ENCODE measurements around the gene MMP10.

Gene MMP10

DNA sequence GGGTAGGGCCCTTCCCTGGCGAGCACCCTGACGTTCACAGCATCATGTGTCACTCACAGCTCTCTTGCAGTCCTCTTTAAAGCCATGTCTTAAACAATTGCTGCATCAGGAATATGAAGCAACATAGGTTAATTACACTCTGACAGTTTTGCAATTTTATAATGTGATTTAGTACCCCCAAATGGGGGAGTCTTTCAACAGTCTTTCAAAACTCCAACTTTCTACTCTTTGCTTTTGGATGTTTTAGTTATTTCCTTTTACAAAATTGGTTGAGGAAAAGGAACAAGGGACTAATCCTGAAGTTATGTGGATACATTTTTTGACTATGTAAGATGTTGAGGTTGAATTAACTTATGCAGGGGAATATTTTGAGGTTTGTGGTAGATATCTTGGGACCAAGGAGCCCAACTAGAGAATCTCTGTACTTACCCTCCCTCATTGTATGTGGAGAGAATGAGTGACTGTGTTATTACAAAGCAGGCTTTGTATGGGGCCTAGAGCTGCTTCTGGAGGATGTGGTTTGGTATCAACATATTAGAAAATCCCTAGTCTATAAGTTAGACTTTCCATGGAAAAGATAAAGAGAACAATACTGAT, 55.4 kb downstream of the MMP10 start, which contains the start of gene MMP8:
Gene MMP8, minus strand, starts transcription at position 51 of the 597 bp plus-strand sequence. CDS start 99 bp downstream, outside the sequence.
- DNase-seq: no peak

GRCh38 chr11:102722821-102723220, 57.6 kb downstream of the MMP10 start:
- no peak for DNase-seq
